Astrocyte of the spinal cord (primary cell): ENCODE results near the gene THSD7A.

Experiments used
- DNase-seq: peaks from one replicate; pipeline ENCODE4 v3.0.0; 2011; ENCODE audit warnings: low read depth, low spot score
- H3K4me3 ChIP-seq: 2 replicates; pipeline ENCODE4 v1.5.1; 2011; ENCODE audit warnings: low read depth, mild to moderate bottlenecking, low read length, moderate library complexity
- CTCF ChIP-seq: IDR thresholded peaks from 2 replicates; pipeline ENCODE4 v1.5.1; 2012; ENCODE audit warnings: low read depth, mild to moderate bottlenecking, low read length, inconsistent platforms
- in situ Hi-C: cut with HindIII; loops from 2 replicates; pipeline ENCODE4 v1.10.0; 2017; ENCODE audit warnings: low sequenced_read_pairs

THSD7A gene

DNA sequence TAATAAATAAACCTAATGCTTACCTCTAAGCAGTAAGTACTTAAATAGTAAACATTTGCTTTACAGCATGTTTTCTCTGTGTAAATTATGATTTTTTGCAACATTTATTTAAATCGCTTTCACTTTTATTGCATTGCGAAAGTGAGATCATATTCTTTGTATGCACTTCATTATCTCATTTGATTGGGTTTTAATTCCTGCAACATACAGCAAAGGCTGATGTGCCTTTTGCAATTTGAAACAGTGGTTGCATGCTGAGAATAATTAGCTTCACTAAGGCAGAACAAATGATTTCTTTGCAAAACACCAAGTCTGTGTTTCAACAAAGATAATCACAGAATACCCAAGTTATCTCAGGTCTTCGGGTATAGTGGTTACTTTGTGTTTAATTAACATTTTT lies 16.3 kb upstream of the THSD7A start:
- H3K4me3 ChIP-seq = no peak overlapping the region
- no peak for DNase-seq
- in situ Hi-C loops = no loop called here
- TF ChIP-seq CTCF = no peak

- TF ChIP-seq CTCF = no peak
- peak; percentile 49 for DNase-seq
- in situ Hi-C loops = no loop called here
- H3K4me3 ChIP-seq = no peak overlapping the region
Observed at GRCh38 chr7:11847336-11847735, 15.3 kb upstream of the THSD7A start.

DNA sequence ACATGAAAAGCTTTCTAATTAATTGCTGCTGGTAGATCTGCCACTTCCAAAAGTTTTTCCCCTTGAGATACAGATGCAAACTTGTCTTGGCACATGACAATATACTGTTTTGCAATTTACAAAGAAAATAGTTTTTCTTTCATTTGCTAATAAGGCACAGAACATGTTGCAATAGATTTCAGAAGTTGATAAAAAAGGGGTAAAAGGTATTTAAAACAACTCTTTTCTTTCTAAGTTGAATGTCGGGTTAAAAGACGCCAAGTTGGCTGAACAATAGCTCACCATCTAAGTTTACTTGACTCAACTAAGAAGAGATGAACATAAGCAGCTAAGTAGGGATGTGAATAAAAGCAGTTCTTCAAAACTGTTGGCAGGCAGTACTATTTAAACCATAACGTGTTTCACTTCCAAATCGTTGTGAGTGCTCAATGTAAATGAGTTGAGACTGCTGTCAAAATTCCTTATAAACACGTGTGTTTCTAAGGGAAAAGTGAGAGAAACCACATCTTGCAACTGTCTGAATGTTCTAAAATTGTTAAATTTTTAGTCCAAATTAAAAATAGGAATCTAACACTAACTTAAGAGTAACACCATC lies 14.5 kb upstream of the THSD7A start:
- in situ Hi-C loops = no loop called here
- no peak for TF ChIP-seq CTCF
- no peak overlapping the region for H3K4me3 ChIP-seq
- DNase-seq = no peak

DNA sequence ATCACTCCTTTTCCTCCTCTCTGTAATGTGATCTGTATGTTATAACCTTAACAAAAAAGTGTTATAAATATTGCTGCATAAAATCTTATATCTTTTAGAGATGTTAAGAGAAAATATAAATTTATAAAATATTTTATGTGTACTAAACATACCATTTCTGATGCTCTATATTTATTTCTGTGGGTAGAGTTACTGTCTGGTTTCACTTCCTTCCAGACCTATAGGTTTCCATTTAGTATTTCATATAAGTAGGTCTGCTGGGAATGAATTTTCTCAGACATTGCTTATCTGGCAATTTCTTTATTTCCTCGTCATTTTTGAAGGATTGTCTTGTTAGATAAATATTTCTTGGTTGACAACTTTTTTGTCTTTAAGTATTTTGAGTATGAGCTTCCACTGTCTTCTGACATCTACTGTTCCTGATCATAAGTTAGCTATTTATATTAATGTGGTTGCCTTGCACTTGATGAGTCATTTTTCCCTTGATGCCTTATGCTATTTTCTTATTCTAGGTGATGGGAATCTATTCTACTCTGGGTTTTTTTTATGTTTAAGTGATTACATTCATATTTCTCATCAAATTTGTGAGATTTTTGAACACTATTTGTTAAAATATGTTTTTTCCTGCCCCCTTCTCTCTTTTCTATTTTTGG lies 11.2 kb upstream of the THSD7A start:
- H3K4me3 ChIP-seq = no peak overlapping the region
- TF ChIP-seq CTCF = no peak
- in situ Hi-C loops = no loop called here
- DNase-seq = peak; percentile 38

GRCh38 chr7:11841657-11842056 lies 9.7 kb upstream of the THSD7A start:
- in situ Hi-C loops = no loop called here
- no peak overlapping the region for H3K4me3 ChIP-seq
- no peak for TF ChIP-seq CTCF
- no peak for DNase-seq

GRCh38 chr7:11835260-11835659 lies 3.3 kb upstream of the THSD7A start:
- in situ Hi-C loops = no loop called here
- DNase-seq = peak; percentile 9
- TF ChIP-seq CTCF = peak; percentile 34
- H3K4me3 ChIP-seq = no peak overlapping the region

- no peak for DNase-seq
- in situ Hi-C loops = no loop called here
- no peak overlapping the region for H3K4me3 ChIP-seq
- no peak for TF ChIP-seq CTCF
Observed at GRCh38 chr7:11833431-11833830, 1.4 kb upstream of the THSD7A start.
